IMR-90 (cell line): ENCODE measurements around the gene SERPING1. TPM values are rescaled to one million over a fixed set of nuclear protein-coding genes. Genes with fewer than 3 reads are reported as not detected.

ENCODE experiments used
- ATAC-seq: fragments of 200-7000 bp; cut with Tn5 transposase; 2 replicates; pipeline ENCODE4 v1.9.1; 2020; ENCODE audit warnings: low read depth, mild to moderate bottlenecking, moderate library complexity
- BruUV-seq: library from RNA; stranded (reverse); fragments of 400-500 nt; replicated peaks from 2 replicates; lab custom pipeline; 2021; lab: Mats Ljungman, UMichigan
- CTCF ChIA-PET: fragments of 300-600 bp; formaldehyde crosslinking; extraction: SDS; loops from one replicate; lab custom pipeline; 2021; ENCODE audit warnings: antibody characterized with exemption; lab: Yijun Ruan, JAX
- POLR2A ChIA-PET: fragments of 300-600 bp; sonication (Branson Sonifier 250); formaldehyde crosslinking; loops from one replicate; lab custom pipeline; 2022; ENCODE audit warnings: antibody characterized with exemption; ENCODE audit not compliant: unreplicated experiment; lab: Charles Lee
- DNase-seq: peaks from one replicate; pipeline ENCODE4 v3.0.0; 2013
- H2AFZ ChIP-seq: replicated peaks from 2 replicates; pipeline ENCODE3; 2013; ENCODE audit warnings: low read length, mild to moderate bottlenecking; ENCODE audit not compliant: poor library complexity
- H2AK5ac ChIP-seq: 2 replicates; pipeline ENCODE4 v1.6.1; 2013; ENCODE audit warnings: low read depth, low read length, inconsistent platforms
- H2AK9ac ChIP-seq: replicated peaks from 2 replicates; pipeline ENCODE3; 2013; ENCODE audit warnings: mild to moderate bottlenecking, low read depth, low read length, moderate library complexity; ENCODE audit not compliant: poor library complexity
- H2BK120ac ChIP-seq: 2 replicates; pipeline ENCODE4 v1.6.1; 2013; ENCODE audit warnings: low read depth, low read length, inconsistent platforms
- H2BK15ac ChIP-seq: 3 replicates; pipeline ENCODE4 v1.6.1; 2013; ENCODE audit warnings: low read depth, low read length, inconsistent platforms
- H2BK20ac ChIP-seq: 2 replicates; pipeline ENCODE4 v1.6.1; 2013; ENCODE audit warnings: low read depth, mild to moderate bottlenecking, inconsistent platforms, low read length, moderate library complexity
- H2BK5ac ChIP-seq: 2 replicates; pipeline ENCODE4 v1.6.1; 2013; ENCODE audit warnings: mild to moderate bottlenecking, low read depth, low read length, inconsistent platforms; ENCODE audit not compliant: poor library complexity, severe bottlenecking
- H3K14ac ChIP-seq: replicated peaks from 2 replicates; pipeline ENCODE4 v1.6.1; 2013; ENCODE audit warnings: low read depth, low read length, inconsistent platforms
- H3K18ac ChIP-seq: 2 replicates; pipeline ENCODE4 v1.6.1; 2013; ENCODE audit warnings: low read depth, low read length, control low read depth
- H3K23ac ChIP-seq: 2 replicates; pipeline ENCODE4 v1.6.1; 2013; ENCODE audit warnings: low read depth, low read length, inconsistent platforms
- H3K27ac ChIP-seq: 2 replicates; pipeline ENCODE4 v1.5.1; 2013; ENCODE audit warnings: mild to moderate bottlenecking, control low read depth, low read length; ENCODE audit not compliant: insufficient read depth
- H3K27me3 ChIP-seq: 2 replicates; pipeline ENCODE4 v1.6.1; 2013; ENCODE audit warnings: low read length; ENCODE audit not compliant: control insufficient read depth, insufficient read depth
- H3K36me3 ChIP-seq: 2 replicates; pipeline ENCODE4 v1.6.1; 2013; ENCODE audit warnings: low read length, mixed read lengths; ENCODE audit not compliant: control insufficient read depth, insufficient read depth
- H3K4ac ChIP-seq: 2 replicates; pipeline ENCODE4 v1.6.1; 2013; ENCODE audit warnings: low read depth, low read length, inconsistent platforms
- H3K4me1 ChIP-seq: 2 replicates; pipeline ENCODE4 v1.6.1; 2013; ENCODE audit warnings: low read length, mixed read lengths; ENCODE audit not compliant: control insufficient read depth, insufficient read depth
- H3K4me2 ChIP-seq: 2 replicates; pipeline ENCODE4 v1.6.1; 2013; ENCODE audit warnings: low read depth, mild to moderate bottlenecking, control low read depth, low read length, moderate library complexity
- H3K4me3 ChIP-seq: 2 replicates; pipeline ENCODE4 v1.5.1; 2013; ENCODE audit warnings: low read depth, mild to moderate bottlenecking, control low read depth, low read length, moderate library complexity; ENCODE audit not compliant: insufficient read depth
- H3K56ac ChIP-seq: 2 replicates; pipeline ENCODE4 v1.6.1; 2013; ENCODE audit warnings: low read length, inconsistent platforms; ENCODE audit not compliant: insufficient read depth; ENCODE audit errors: extremely low read depth
- H3K79me1 ChIP-seq, 2 experiments: 2 replicates each; pipeline ENCODE4 v1.6.1; 2013; ENCODE audit warnings: low read length in 2 of 2, inconsistent platforms in 1 of 2, low read depth in 1 of 2
- H3K9ac ChIP-seq: 2 replicates; pipeline ENCODE4 v1.6.1; 2013; ENCODE audit warnings: low read depth, low read length, control low read depth
- H3K9me1 ChIP-seq: 2 replicates; pipeline ENCODE4 v1.6.1; 2013; ENCODE audit warnings: low read length, inconsistent platforms; ENCODE audit not compliant: insufficient read depth
- H3K9me3 ChIP-seq: 2 replicates; pipeline ENCODE4 v1.6.1; 2013; ENCODE audit warnings: low read length; ENCODE audit not compliant: control insufficient read depth, insufficient read depth
- H4K20me1 ChIP-seq: 2 replicates; pipeline ENCODE4 v1.6.1; 2013; ENCODE audit warnings: low read length, inconsistent platforms; ENCODE audit not compliant: insufficient read depth
- H4K5ac ChIP-seq: 2 replicates; pipeline ENCODE4 v1.6.1; 2013; ENCODE audit warnings: mild to moderate bottlenecking, low read depth, low read length, control low read depth
- H4K8ac ChIP-seq, 2 experiments: 2 replicates each; pipeline ENCODE4 v1.6.1; 2013; ENCODE audit warnings: low read depth in 2 of 2, low read length in 2 of 2, control low read depth in 1 of 2, inconsistent platforms in 1 of 2
- H4K91ac ChIP-seq: 2 replicates; pipeline ENCODE4 v1.6.1; 2013; ENCODE audit warnings: low read depth, low read length, inconsistent platforms; ENCODE audit not compliant: insufficient read depth
- BHLHE40 ChIP-seq: fragments of 150-350 bp; IDR thresholded peaks from 2 replicates; pipeline ENCODE4 v1.6.1; 2016; ENCODE audit warnings: mild to moderate bottlenecking, low read depth, low read length
- CEBPB ChIP-seq: IDR thresholded peaks from 2 replicates; pipeline ENCODE4 v1.6.1; 2012; ENCODE audit warnings: low read depth, low read length, improper control_type of control experiment
- CHD1 ChIP-seq: IDR thresholded peaks from 2 replicates; pipeline ENCODE4 v1.6.1; 2012; ENCODE audit warnings: low read depth, low read length, improper control_type of control experiment
- CTCF ChIP-seq: conservative IDR thresholded peaks from 2 replicates; pipeline ENCODE4 v1.5.1; 2012; ENCODE audit warnings: mild to moderate bottlenecking, low read depth, low read length, improper control_type of control experiment
- FOS ChIP-seq: fragments of 150-350 bp; IDR thresholded peaks from 2 replicates; pipeline ENCODE4 v1.6.1; 2016; ENCODE audit warnings: low read depth, low read length
- MAFK ChIP-seq: IDR thresholded peaks from 2 replicates; pipeline ENCODE4 v1.6.1; 2012; ENCODE audit warnings: low read depth, low read length, improper control_type of control experiment
- MAZ ChIP-seq: IDR thresholded peaks from 2 replicates; pipeline ENCODE4 v1.6.1; 2012; ENCODE audit warnings: low read depth, mild to moderate bottlenecking, low read length, improper control_type of control experiment, moderate library complexity, borderline replicate concordance
- MXI1 ChIP-seq: IDR thresholded peaks from 2 replicates; pipeline ENCODE4 v1.6.1; 2012; ENCODE audit warnings: low read depth, mild to moderate bottlenecking, low read length, moderate library complexity, borderline replicate concordance
- NFE2L2 ChIP-seq: fragments of 150-350 bp; IDR thresholded peaks from 2 replicates; pipeline ENCODE4 v1.6.1; 2016; ENCODE audit warnings: low read depth, mild to moderate bottlenecking, low read length
- POLR2A ChIP-seq: IDR thresholded peaks from 2 replicates; pipeline ENCODE4 v1.6.1; 2012; ENCODE audit warnings: mild to moderate bottlenecking, low read depth, low read length
- RAD21 ChIP-seq: IDR thresholded peaks from 2 replicates; pipeline ENCODE4 v1.6.1; 2012; ENCODE audit warnings: low read length, improper control_type of control experiment
- RCOR1 ChIP-seq: IDR thresholded peaks from 2 replicates; pipeline ENCODE4 v1.6.1; 2012; ENCODE audit warnings: mild to moderate bottlenecking, low read length, improper control_type of control experiment; ENCODE audit not compliant: insufficient replicate concordance
- RFX5 ChIP-seq: IDR thresholded peaks from 2 replicates; pipeline ENCODE4 v1.8.0; 2012; ENCODE audit warnings: low read depth, mild to moderate bottlenecking, low read length, moderate library complexity
- SMC3 ChIP-seq: fragments of 150-350 bp; IDR thresholded peaks from 2 replicates; pipeline ENCODE4 v1.6.1; 2016; ENCODE audit warnings: low read depth, mild to moderate bottlenecking, antibody characterized with exemption, low read length, moderate library complexity
- USF2 ChIP-seq: fragments of 150-350 bp; IDR thresholded peaks from 2 replicates; pipeline ENCODE4 v1.6.1; 2017; ENCODE audit warnings: mild to moderate bottlenecking, antibody characterized with exemption, low read length, low read depth
- WGBS, 2 experiments: methylation state at CpG; one replicate each; pipeline versions ENCODE4 v1.1.5 to v1.1.7; 2013; ENCODE audit warnings: missing lambda C conversion rate in 2 of 2; ENCODE audit not compliant: insufficient read length in 1 of 2; ENCODE audit errors: extremely low coverage in 2 of 2; 5-methylcytosine and 5-hydroxymethylcytosine counted together
- dilution Hi-C: fragments of 300-500 bp; cut with HindIII; formaldehyde crosslinking; loops from one replicate; pipeline ENCODE4 v1.14.3; 2018; ENCODE audit warnings: low sequenced_read_pairs; ENCODE audit not compliant: unreplicated experiment
- in situ Hi-C: fragments of 300-500 bp; cut with MboI; formaldehyde crosslinking; loops from 3 replicates; pipeline ENCODE4 v1.14.3; 2019; ENCODE audit warnings: low sequenced_read_pairs, inconsistent platforms, mixed read lengths
- intact Hi-C: fragments of 100-400 bp; cut with micrococcal nuclease; formaldehyde crosslinking; loops from 2 replicates; pipeline ENCODE4 v1.10.0; 2022
- polyA plus RNA-seq, 3 experiments: library from polyadenylated mRNA; depleted of rRNA; stranded (reverse); fragments of >200 nt; gene quantifications; 2 replicates each; pipeline ENCODE4 v1.2.3, GENCODE V29; 2012; ENCODE audit warnings: low replicate concordance in 1 of 3
- total RNA-seq: library from RNA; depleted of rRNA; stranded (reverse); fragments of >200 nt; gene quantifications from 2 replicates; pipeline ENCODE4 v1.2.3, GENCODE V29; 2012

The SERPING1 gene
- total and polyA plus RNA-seq, 2 of the 4 experiments (the other 2 are of a cell fraction) = 2.0 to 30.7 TPM

GRCh38 chr11:57657194-57658022 is 59.9 kb downstream of the SERPING1 start, which contains the start of gene CLP1 (continued):
- TF ChIP-seq BHLHE40 (peak; percentile 62), FOS (no peak)

- Histone ChIP-seq H4K91ac (no peak overlapping the region), H3K79me1 (peaks cover 11 to 21% of the 10 kb centered on the region in 2 experiments), H4K20me1 (no peaks in the 10 kb centered on the region; the same call in 1 of the 2 replicates), H3K9ac (peak overlapping the region; percentile 84), H2AFZ (peak overlapping the region; percentile 95), H3K23ac (peak overlapping the region; percentile 64), H2BK5ac (peak overlapping the region; percentile 55), H3K36me3 (peaks cover 17% of the 10 kb centered on the region), H3K4ac (peak overlapping the region; percentile 77), H3K56ac (peak overlapping the region; percentile 77), H4K8ac (peak overlapping the region; percentile 29 to 92; a peak in 2 of 4 replicates), H2BK20ac (no peak overlapping the region), H3K9me3 (no peaks in the 10 kb centered on the region), H3K4me1 (no peaks in the 10 kb centered on the region), H2AK9ac (peak overlapping the region; percentile 47), H3K14ac (peak overlapping the region; percentile 77), H3K4me3 (peak overlapping the region; percentile 73), H3K27me3 (no peaks in the 10 kb centered on the region), H2BK15ac (no peak overlapping the region), H3K27ac (peak overlapping the region; percentile 43; the same call in 1 of the 2 replicates), H3K9me1 (no peaks in the 10 kb centered on the region), H3K18ac (no peak overlapping the region), H2BK120ac (no peak overlapping the region), H2AK5ac (peak overlapping the region; percentile 36; the same call in 1 of the 2 replicates), H4K5ac (no peak overlapping the region), H3K4me2 (peak overlapping the region; percentile 91)
- WGBS, 2 experiments = no CpG with 5 or more reads among the region's 8 CpGs
- CTCF ChIA-PET = no interaction called here
- ATAC-seq = no peak
- BruUV-seq = no TSS peak
- intact Hi-C loops (no loop called here), dilution Hi-C loops (no loop called here), in situ Hi-C loops (no loop called here)
- no peak for DNase-seq
- POLR2A ChIA-PET = no interaction called here
- TF ChIP-seq CHD1 (no peak), POLR2A (no peak), RFX5 (no peak), MXI1 (no peak), FOS (no peak), NFE2L2 (no peak), SMC3 (no peak), MAFK (no peak), RAD21 (no peak), CEBPB (no peak), USF2 (no peak), MAZ (no peak), BHLHE40 (no peak), CTCF (no peak), RCOR1 (no peak)
Measured at GRCh38 chr11:57658023-57658361, 60.5 kb downstream of the SERPING1 start.
